Lung (tissue), 12 donors: ENCODE results near the gene ETV5. TPM values are rescaled to one million over a fixed set of nuclear protein-coding genes. Genes with fewer than 3 reads are reported as not detected.
A peak's percentile ranks its signal among the peaks of the same experiment; 100 is the strongest.

ENCODE experiments used
- ATAC-seq: fragments of 200-7000 bp; cut with Tn5 transposase; one replicate; pipeline ENCODE4 v1.9.1; 2020; ENCODE audit warnings: moderate number of reproducible peaks; ENCODE audit not compliant: insufficient read depth, low FRiP score
- DNase-seq, 3 donors: peaks; one replicate each; pipeline ENCODE4 v3.0.0-alpha.2; 2013 to 2017
- H3K27ac ChIP-seq, 2 donors: one replicate each; pipeline ENCODE4 v1.5.1; 2013; ENCODE audit warnings: mild to moderate bottlenecking in 2 of 2, moderate library complexity in 2 of 2, control low read depth in 1 of 2, inconsistent platforms in 1 of 2, low read depth in 1 of 2, low read length in 1 of 2
- H3K27me3 ChIP-seq, 3 donors: one replicate each; pipeline ENCODE4 v1.5.1; 2013; ENCODE audit warnings: low read length in 2 of 3; ENCODE audit not compliant: control insufficient read depth in 3 of 3, insufficient read depth in 3 of 3
- H3K36me3 ChIP-seq, 4 donors: one replicate each; pipeline ENCODE4 v1.5.1; 2013; ENCODE audit warnings: low read length in 4 of 4, mild to moderate bottlenecking in 1 of 4, moderate library complexity in 1 of 4; ENCODE audit not compliant: control insufficient read depth in 4 of 4, insufficient read depth in 4 of 4
- H3K4me1 ChIP-seq, 5 donors: one replicate each; pipeline ENCODE4 v1.5.1; 2013; ENCODE audit warnings: low read length in 5 of 5, mild to moderate bottlenecking in 2 of 5, moderate library complexity in 1 of 5; ENCODE audit not compliant: control insufficient read depth in 5 of 5, insufficient read depth in 5 of 5
- H3K4me3 ChIP-seq: one replicate; pipeline ENCODE4 v1.5.1; 2013; ENCODE audit warnings: mild to moderate bottlenecking, control low read depth, moderate library complexity
- H3K9ac ChIP-seq, 2 donors: one replicate each; pipeline ENCODE4 v1.5.1; 2013; ENCODE audit warnings: low read length in 2 of 2, control low read depth in 1 of 2; ENCODE audit not compliant: insufficient read depth in 1 of 2
- H3K9me3 ChIP-seq, 4 donors: one replicate each; pipeline ENCODE4 v1.5.1; 2013; ENCODE audit warnings: low read length in 3 of 4, mild to moderate bottlenecking in 1 of 4, moderate library complexity in 1 of 4; ENCODE audit not compliant: control insufficient read depth in 4 of 4, insufficient read depth in 3 of 4
- WGBS, 2 donors: extraction: QIAGEN DNeasy Blood & Tissue Kit; methylation state at CpG; one replicate each; pipeline ENCODE4 v1.1.7; 2013; 5-methylcytosine and 5-hydroxymethylcytosine counted together
- polyA plus RNA-seq, 2 donors: library from polyadenylated mRNA; stranded (reverse); fragments of 200-250 nt; gene quantifications; one replicate each; pipeline ENCODE4 v1.2.1, GENCODE V29; 2013
- total RNA-seq, 2 donors: library from RNA; depleted of rRNA in 1 of 2; stranded (reverse); fragments of >200 nt in 1 of 2; gene quantifications; one replicate each; pipeline ENCODE4 v1.2.1, GENCODE V29; 2014 to 2021
- TF ChIP-seq, protein P1 (sequence below): IDR thresholded peaks from 2 replicates; pipeline ENCODE4 v1.5.1; 2012; ENCODE audit warnings: mild to moderate bottlenecking; ENCODE audit errors: control extremely low read depth, extremely low read depth
- donor health status: control.
- donor health status: control.
- donor health status: Bipolar disorder and iron deficiency.
- donor health status: healthy.
- donor health status: DM: yes; HTN: yes; CAD: no.

The ETV5 gene
- total and polyA plus RNA-seq, 4 donors: 12.5 to 53.9 (median 23.0) TPM

GRCh38 chr3:186105543-186105942, 3.3 kb downstream of the ETV5 start:
- Histone ChIP-seq H3K9ac (peak overlapping the region in 1 of 2 donors; percentile 11), H3K4me1 (peaks cover 0 to 67% (median 9%) of the 10 kb centered on the region in 5 donors), H3K9me3 (no peaks in the 10 kb centered on the region), H3K36me3 (peaks cover 0 to 3% (median 0%) of the 10 kb centered on the region in 4 donors), H3K27me3 (no peaks in the 10 kb centered on the region), H3K27ac (no peak overlapping the region), H3K4me3 (no peak overlapping the region)
- ATAC-seq: no peak
- no peak for DNase-seq
- 47 to 49% methylated on average over 6 of the region's 6 CpGs for WGBS, 2 donors
- TF ChIP-seq, protein P1, sequence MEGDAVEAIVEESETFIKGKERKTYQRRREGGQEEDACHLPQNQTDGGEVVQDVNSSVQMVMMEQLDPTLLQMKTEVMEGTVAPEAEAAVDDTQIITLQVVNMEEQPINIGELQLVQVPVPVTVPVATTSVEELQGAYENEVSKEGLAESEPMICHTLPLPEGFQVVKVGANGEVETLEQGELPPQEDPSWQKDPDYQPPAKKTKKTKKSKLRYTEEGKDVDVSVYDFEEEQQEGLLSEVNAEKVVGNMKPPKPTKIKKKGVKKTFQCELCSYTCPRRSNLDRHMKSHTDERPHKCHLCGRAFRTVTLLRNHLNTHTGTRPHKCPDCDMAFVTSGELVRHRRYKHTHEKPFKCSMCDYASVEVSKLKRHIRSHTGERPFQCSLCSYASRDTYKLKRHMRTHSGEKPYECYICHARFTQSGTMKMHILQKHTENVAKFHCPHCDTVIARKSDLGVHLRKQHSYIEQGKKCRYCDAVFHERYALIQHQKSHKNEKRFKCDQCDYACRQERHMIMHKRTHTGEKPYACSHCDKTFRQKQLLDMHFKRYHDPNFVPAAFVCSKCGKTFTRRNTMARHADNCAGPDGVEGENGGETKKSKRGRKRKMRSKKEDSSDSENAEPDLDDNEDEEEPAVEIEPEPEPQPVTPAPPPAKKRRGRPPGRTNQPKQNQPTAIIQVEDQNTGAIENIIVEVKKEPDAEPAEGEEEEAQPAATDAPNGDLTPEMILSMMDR: no peak

DNA sequence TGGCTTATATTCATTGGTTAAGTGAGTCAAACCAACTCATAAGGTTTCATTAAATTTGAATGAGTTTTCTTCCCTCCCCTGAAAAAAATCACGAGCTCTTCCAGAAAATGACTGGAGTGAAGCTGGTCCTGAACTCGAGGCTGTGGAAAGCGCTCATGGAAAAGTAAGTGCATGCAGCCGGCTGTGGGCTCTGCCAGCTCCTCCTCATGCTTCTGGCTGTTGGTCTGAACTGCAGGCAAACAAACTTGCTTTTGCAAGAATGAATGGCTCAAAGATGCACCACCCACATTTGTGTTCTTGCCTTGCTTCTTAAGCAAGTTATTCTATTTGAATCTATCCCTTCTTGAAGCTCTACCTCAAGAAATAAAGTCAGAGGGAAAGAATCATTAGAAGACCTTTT, 6.2 kb downstream of the ETV5 start:
- Histone ChIP-seq H3K9ac (no peak overlapping the region), H3K4me3 (no peak overlapping the region), H3K9me3 (no peaks in the 10 kb centered on the region), H3K27ac (no peak overlapping the region), H3K36me3 (peaks cover 0 to 3% (median 1%) of the 10 kb centered on the region in 4 donors), H3K27me3 (no peaks in the 10 kb centered on the region), H3K4me1 (peaks cover 0 to 85% (median 30%) of the 10 kb centered on the region in 5 donors)
- TF ChIP-seq, protein P1: no peak
- DNase-seq (peak; percentile 61 to 84 (median 77)), ATAC-seq (no peak)
- WGBS, 2 donors: 75 to 89% methylated on average over 4 of the region's 4 CpGs

- ATAC-seq (no peak), DNase-seq (peak in 1 of 3 donors; percentile 61)
- Histone ChIP-seq H3K27ac (no peak overlapping the region), H3K9ac (no peak overlapping the region), H3K27me3 (no peaks in the 10 kb centered on the region), H3K9me3 (no peaks in the 10 kb centered on the region), H3K4me3 (no peak overlapping the region), H3K4me1 (peaks cover 5 to 94% (median 43%) of the 10 kb centered on the region in 5 donors), H3K36me3 (peaks cover 0 to 3% (median 1%) of the 10 kb centered on the region in 4 donors)
- TF ChIP-seq, protein P1: no peak
- 57 to 74% methylated on average over 3 of the region's 3 CpGs for WGBS, 2 donors
Measured at GRCh38 chr3:186100398-186100797, 8.5 kb downstream of the ETV5 start.

DNA sequence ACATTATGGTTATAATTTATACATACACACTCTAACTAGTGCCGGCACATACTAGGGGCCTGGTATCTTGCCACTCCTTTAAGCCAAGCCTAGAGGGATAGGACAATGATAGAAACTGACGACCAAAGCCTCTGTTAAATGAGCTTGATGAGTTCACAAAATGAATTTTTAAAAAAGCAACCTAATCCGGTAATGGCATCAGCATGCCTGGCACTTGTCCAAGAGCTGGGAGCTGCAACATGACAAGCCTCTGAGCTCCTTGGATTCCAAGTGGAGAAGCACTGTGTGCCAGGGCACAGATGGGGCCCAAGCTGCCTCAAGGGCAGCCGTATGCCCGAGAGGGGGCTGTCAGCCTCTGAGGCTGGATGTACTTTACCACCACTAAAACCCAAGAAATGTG, 9.7 kb downstream of the ETV5 start:
- Histone ChIP-seq H3K27ac (no peak overlapping the region), H3K9me3 (no peaks in the 10 kb centered on the region)

More for the DNA sequence above, 9.7 kb downstream of the ETV5 start:
- Histone ChIP-seq H3K27me3 (no peaks in the 10 kb centered on the region), H3K4me1 (peaks cover 5 to 95% (median 43%) of the 10 kb centered on the region in 5 donors), H3K4me3 (no peak overlapping the region), H3K9ac (peak overlapping the region in 1 of 2 donors; percentile 42), H3K36me3 (peaks cover 0 to 3% (median 1%) of the 10 kb centered on the region in 4 donors)
- DNase-seq (peak; percentile 73 to 80 (median 79)), ATAC-seq (no peak)
- 52 to 70% methylated on average over 5 of the region's 5 CpGs for WGBS, 2 donors
- TF ChIP-seq, protein P1: no peak
